ENCODE measurements around the gene FOXP4.

GRCh38 chr6:41593406-41593805, 47.2 kb downstream of the FOXP4 start:
- TF ChIP-seq, protein P1, sequence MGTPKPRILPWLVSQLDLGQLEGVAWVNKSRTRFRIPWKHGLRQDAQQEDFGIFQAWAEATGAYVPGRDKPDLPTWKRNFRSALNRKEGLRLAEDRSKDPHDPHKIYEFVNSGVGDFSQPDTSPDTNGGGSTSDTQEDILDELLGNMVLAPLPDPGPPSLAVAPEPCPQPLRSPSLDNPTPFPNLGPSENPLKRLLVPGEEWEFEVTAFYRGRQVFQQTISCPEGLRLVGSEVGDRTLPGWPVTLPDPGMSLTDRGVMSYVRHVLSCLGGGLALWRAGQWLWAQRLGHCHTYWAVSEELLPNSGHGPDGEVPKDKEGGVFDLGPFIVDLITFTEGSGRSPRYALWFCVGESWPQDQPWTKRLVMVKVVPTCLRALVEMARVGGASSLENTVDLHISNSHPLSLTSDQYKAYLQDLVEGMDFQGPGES (IDR thresholded peaks at IDR 0.05; ENCODE audit: low read depth, low read length) = no peak
- TF ChIP-seq CTCF (IDR thresholded peaks at IDR 0.05) (no peak), YY1 (IDR thresholded peaks at IDR 0.05; ENCODE audit: low read depth) (no peak), EZH2phosphoT487 (IDR thresholded peaks at IDR 0.05; ENCODE audit: borderline replicate concordance, low read depth) (no peak), CHD2 (IDR thresholded peaks at IDR 0.05; ENCODE audit: low read length, partially characterized antibody) (no peak), NFIC (IDR thresholded peaks at IDR 0.05; ENCODE audit: borderline replicate concordance) (no peak), POLR2AphosphoS5 (IDR thresholded peaks at IDR 0.05; ENCODE audit: low read depth, low read length) (no peak), TCF12 (IDR thresholded peaks at IDR 0.05) (no peak), RAD21 (IDR thresholded peaks at IDR 0.05; ENCODE audit: low read length) (no peak)
